Measurements from ENCODE around the gene KIF5C.

DNA sequence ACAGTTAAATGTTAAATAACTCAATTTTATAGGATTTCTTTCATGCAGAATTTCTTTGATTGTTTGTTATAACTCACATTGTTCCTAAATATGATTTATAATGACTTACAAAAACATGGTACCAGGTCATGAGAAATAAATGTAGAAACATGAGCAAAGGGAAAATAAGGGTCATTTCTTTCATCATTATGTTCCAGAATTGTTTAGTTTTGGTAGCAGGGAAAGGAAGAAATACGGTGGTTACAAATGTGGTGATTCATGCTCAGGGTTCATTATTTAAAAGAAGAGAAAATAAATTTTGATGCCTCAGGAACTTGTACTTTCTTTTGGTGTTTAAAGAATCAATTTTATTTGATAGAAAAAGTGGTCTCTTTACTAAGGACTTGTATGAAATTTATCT, 167.9 kb downstream of the KIF5C start:
- TF ChIP-seq EZH2 (IDR thresholded peaks at IDR 0.05) (no peak), POLR2AphosphoS5 (IDR thresholded peaks at IDR 0.05; ENCODE audit: borderline replicate concordance, low read depth, low read length) (no peak)

Data from SK-N-MC (cell line).